BLaER1 treated with 17β-estradiol and CSF1 and Interleukin-3, amounts not matched to agents 10 nM and 100 nM (cell line): ENCODE data around the gene ETV1.
"Not testable (repeated sequence)": the region's sequence is repeated elsewhere in the genome, so short reads cannot be mapped to it uniquely, and the experiment has no call there.

ENCODE experiments used
- H3K27ac ChIP-seq, 11 experiments: shearing (Covaris generic); formaldehyde crosslinking; 2 replicates each; pipeline ENCODE4 v1.8.1; 2022
- H3K27me3 ChIP-seq, 11 experiments: shearing (Covaris generic); formaldehyde crosslinking; 2 replicates each; pipeline ENCODE4 v1.8.1; 2022
- H3K36me3 ChIP-seq, 11 experiments: shearing (Covaris generic); formaldehyde crosslinking; 2 replicates each; pipeline ENCODE4 v1.8.1; 2022
- H3K4me1 ChIP-seq, 10 experiments: shearing (Covaris generic); formaldehyde crosslinking; 2 replicates each; pipeline ENCODE4 v1.8.1; 2022
- H3K4me2 ChIP-seq, 11 experiments: shearing (Covaris generic); formaldehyde crosslinking; 2 replicates each; pipeline ENCODE4 v1.8.1; 2022
- H3K4me3 ChIP-seq, 10 experiments: shearing (Covaris generic); formaldehyde crosslinking; 2 replicates each; pipeline ENCODE4 v1.8.1; 2022
- H3K9ac ChIP-seq, 11 experiments: shearing (Covaris generic); formaldehyde crosslinking; 2 replicates each; pipeline ENCODE4 v1.8.1; 2022
- H3K9me3 ChIP-seq, 11 experiments: shearing (Covaris generic); formaldehyde crosslinking; replicated peaks in 1 of 11; 2 replicates each; pipeline ENCODE4 v1.8.1; 2022
- H4K20me1 ChIP-seq, 11 experiments: shearing (Covaris generic); formaldehyde crosslinking; 2 replicates each; pipeline ENCODE4 v1.8.1; 2022
- Cebpa-rat ChIP-seq, 11 experiments: shearing (Covaris generic); IDR thresholded peaks; 2 replicates each; pipeline ENCODE4 v1.8.1; 2022

The ETV1 gene

GRCh38 chr7:13948019-13948801 lies 41.3 kb downstream of the ETV1 start:
- Histone ChIP-seq H3K9ac (no peak overlapping the region), H4K20me1 (no peaks in the 10 kb centered on the region), H3K4me1 (no peaks in the 10 kb centered on the region), H3K9me3 (no peaks in the 10 kb centered on the region), H3K27ac (no peak overlapping the region), H3K4me3 (no peak overlapping the region), H3K36me3 (no peaks in the 10 kb centered on the region), H3K27me3 (no peaks in the 10 kb centered on the region), H3K4me2 (no peak overlapping the region)
- no peak for TF ChIP-seq Cebpa-rat (IDR thresholded peaks at IDR 0.05)

DNA sequence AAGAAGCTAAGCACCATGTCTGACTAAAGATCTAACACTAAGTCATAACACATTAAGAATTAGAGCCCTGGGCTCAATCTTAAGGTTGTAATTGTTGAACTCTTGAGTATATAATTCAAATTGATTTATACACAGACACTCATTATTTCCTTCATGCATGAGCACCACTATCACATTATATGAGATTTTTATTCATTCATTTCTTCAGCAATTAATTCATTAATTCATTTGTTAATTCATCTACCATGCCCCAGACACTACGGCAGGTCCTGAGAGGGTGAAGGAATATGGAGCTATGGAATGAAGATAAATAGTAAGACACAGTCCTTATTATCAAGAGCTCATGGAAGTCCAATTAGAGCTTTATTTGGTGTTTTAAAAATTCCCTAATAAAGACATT lies 41.9 kb downstream of the ETV1 start:
- Histone ChIP-seq H3K27ac (no peak overlapping the region), H3K4me3 (no peak overlapping the region), H3K9me3 (no peaks in the 10 kb centered on the region), H3K4me1 (no peaks in the 10 kb centered on the region), H3K27me3 (no peaks in the 10 kb centered on the region), H4K20me1 (no peaks in the 10 kb centered on the region), H3K4me2 (no peak overlapping the region), H3K36me3 (no peaks in the 10 kb centered on the region), H3K9ac (no peak overlapping the region)
- TF ChIP-seq Cebpa-rat (IDR thresholded peaks at IDR 0.05) = no peak

- Histone ChIP-seq H4K20me1 (no peaks in the 10 kb centered on the region), H3K9ac (no peak overlapping the region), H3K4me3 (no peak overlapping the region), H3K4me2 (no peak overlapping the region), H3K27me3 (no peaks in the 10 kb centered on the region), H3K36me3 (no peaks in the 10 kb centered on the region), H3K4me1 (no peaks in the 10 kb centered on the region), H3K9me3 (no peaks in the 10 kb centered on the region), H3K27ac (no peak overlapping the region)
- no peak for TF ChIP-seq Cebpa-rat (IDR thresholded peaks at IDR 0.05)
Measured at GRCh38 chr7:13946181-13946580, 43.3 kb downstream of the ETV1 start.

GRCh38 chr7:13945670-13946069 lies 43.8 kb downstream of the ETV1 start:
- no peaks in the 10 kb centered on the region for H4K20me1 ChIP-seq
- H3K4me2 ChIP-seq = no peak overlapping the region
- H3K9ac ChIP-seq = no peak overlapping the region
- no peaks in the 10 kb centered on the region for H3K36me3 ChIP-seq
- no peak for TF ChIP-seq Cebpa-rat (IDR thresholded peaks at IDR 0.05)
- H3K27me3 ChIP-seq = no peaks in the 10 kb centered on the region
- H3K4me1 ChIP-seq = no peaks in the 10 kb centered on the region
- H3K4me3 ChIP-seq = no peak overlapping the region
- H3K9me3 ChIP-seq = no peaks in the 10 kb centered on the region
- no peak overlapping the region for H3K27ac ChIP-seq

DNA sequence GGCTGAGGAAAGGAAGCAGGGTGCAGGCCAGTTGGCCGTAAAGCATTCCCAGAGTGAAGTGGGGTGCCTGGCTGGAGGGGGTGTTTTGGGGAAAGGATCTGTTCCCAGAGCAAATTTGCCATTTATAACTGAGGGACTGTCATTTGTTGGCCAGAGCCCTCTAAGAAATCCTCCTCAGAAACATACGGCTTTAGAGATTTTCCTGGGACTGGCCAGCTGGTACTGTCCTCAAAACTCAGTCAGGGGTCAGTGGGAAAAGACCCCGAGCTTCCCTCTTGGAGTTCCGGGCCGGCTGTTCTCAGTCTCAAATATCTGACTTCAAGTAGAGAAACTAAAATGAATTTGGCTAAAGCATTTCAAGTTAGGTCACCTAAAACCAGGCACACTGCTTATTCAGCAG lies 55.9 kb downstream of the ETV1 start:
- H3K27ac ChIP-seq = no peak overlapping the region
- H3K4me1 ChIP-seq = no peaks in the 10 kb centered on the region
- H4K20me1 ChIP-seq = no peaks in the 10 kb centered on the region
- H3K4me3 ChIP-seq = no peak overlapping the region
- no peak overlapping the region for H3K9ac ChIP-seq
- no peaks in the 10 kb centered on the region for H3K27me3 ChIP-seq
- H3K4me2 ChIP-seq = no peak overlapping the region
- no peaks in the 10 kb centered on the region for H3K9me3 ChIP-seq
- H3K36me3 ChIP-seq = no peaks in the 10 kb centered on the region
- no peak for TF ChIP-seq Cebpa-rat (IDR thresholded peaks at IDR 0.05)

DNA sequence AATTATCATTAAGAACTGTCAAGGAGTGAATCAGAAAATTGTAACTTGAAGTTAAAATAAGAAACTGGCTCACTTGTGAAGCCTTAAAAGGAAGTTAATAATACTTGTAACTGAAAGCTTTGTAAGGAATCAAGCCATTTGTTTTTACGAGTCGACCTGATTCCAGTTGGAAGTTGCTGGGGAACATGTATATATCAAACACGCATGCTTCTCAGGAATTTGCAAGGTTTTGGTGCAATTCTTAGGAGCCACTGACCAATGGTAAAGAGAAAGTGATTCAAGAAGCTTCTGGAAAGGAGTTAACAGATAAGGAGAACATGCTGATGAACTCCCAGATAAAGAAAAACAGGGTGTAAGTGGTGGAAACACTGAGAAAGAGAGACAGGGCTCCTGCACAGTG lies 56.4 kb downstream of the ETV1 start:
- H3K4me1 ChIP-seq = no peaks in the 10 kb centered on the region
- no peak overlapping the region for H3K4me3 ChIP-seq
- H3K9ac ChIP-seq = no peak overlapping the region
- H3K4me2 ChIP-seq = no peak overlapping the region
- no peaks in the 10 kb centered on the region for H3K9me3 ChIP-seq
- no peak overlapping the region for H3K27ac ChIP-seq
- TF ChIP-seq Cebpa-rat (IDR thresholded peaks at IDR 0.05) = no peak
- H4K20me1 ChIP-seq = no peaks in the 10 kb centered on the region
- no peaks in the 10 kb centered on the region for H3K27me3 ChIP-seq
- no peaks in the 10 kb centered on the region for H3K36me3 ChIP-seq

DNA sequence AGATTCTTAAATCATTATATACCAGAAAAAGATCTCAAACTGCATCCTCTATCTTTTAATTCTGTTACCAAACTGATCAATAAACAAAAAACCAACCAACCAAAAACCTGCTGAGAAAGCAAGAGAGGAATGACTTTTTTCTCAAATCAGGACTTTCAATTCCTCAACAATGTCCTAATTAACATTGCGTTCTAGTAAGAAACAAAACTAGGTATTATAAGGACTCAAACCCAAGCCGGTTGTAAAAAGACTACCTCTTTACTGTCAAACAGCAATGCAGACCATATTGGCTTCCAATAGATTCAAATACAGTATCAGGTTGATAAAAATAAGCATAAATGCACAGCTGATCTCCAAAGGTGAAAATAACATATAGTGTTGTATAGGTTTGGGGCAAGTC lies 57.3 kb downstream of the ETV1 start:
- no peak overlapping the region for H3K4me3 ChIP-seq
- H3K36me3 ChIP-seq = no peaks in the 10 kb centered on the region
- no peaks in the 10 kb centered on the region for H3K9me3 ChIP-seq
- no peak overlapping the region for H3K9ac ChIP-seq
- no peaks in the 10 kb centered on the region for H4K20me1 ChIP-seq
- H3K27me3 ChIP-seq = no peaks in the 10 kb centered on the region
- TF ChIP-seq Cebpa-rat (IDR thresholded peaks at IDR 0.05) = no peak
- H3K4me2 ChIP-seq = no peak overlapping the region
- H3K4me1 ChIP-seq = no peaks in the 10 kb centered on the region
- H3K27ac ChIP-seq = no peak overlapping the region

DNA sequence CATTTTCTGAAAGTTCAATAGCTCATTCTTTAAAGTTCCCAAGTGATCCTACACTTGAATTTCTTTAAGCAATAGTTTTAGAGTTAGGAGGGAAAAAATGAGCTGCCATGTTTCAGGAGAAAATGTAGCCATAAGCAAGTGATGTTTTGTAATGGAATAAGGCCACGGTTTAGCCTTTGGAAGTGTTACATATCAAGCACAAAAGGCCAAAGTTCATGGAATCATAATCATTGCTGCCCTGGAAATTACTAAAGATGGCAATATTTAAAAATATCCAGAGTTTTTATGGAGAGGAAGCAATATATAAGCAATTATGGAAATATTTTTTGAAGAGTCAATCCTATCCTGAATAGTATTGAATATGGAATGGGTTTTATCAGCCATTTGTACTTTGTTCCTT lies 68.4 kb downstream of the ETV1 start:
- TF ChIP-seq Cebpa-rat (IDR thresholded peaks at IDR 0.05) = no peak
- Histone ChIP-seq H3K9me3 (no peaks in the 10 kb centered on the region), H3K9ac (no peak overlapping the region), H3K4me3 (no peak overlapping the region), H4K20me1 (no peaks in the 10 kb centered on the region), H3K27me3 (no peaks in the 10 kb centered on the region), H3K4me1 (no peaks in the 10 kb centered on the region), H3K4me2 (no peak overlapping the region), H3K36me3 (no peaks in the 10 kb centered on the region), H3K27ac (no peak overlapping the region)

- no peak overlapping the region for H3K27ac ChIP-seq
- TF ChIP-seq Cebpa-rat (IDR thresholded peaks at IDR 0.05) = no peak
- no peaks in the 10 kb centered on the region for H3K36me3 ChIP-seq
- H4K20me1 ChIP-seq = no peaks in the 10 kb centered on the region
- H3K4me1 ChIP-seq = no peaks in the 10 kb centered on the region
- H3K9ac ChIP-seq = no peak overlapping the region
- no peaks in the 10 kb centered on the region for H3K27me3 ChIP-seq
- no peak overlapping the region for H3K4me3 ChIP-seq
- no peak overlapping the region for H3K4me2 ChIP-seq
- H3K9me3 ChIP-seq = no peaks in the 10 kb centered on the region
Measured at GRCh38 chr7:13920053-13920697, 69.3 kb downstream of the ETV1 start.

GRCh38 chr7:13918333-13918732 lies 71.1 kb downstream of the ETV1 start:
- H3K9ac ChIP-seq, H3K27me3 ChIP-seq, H3K4me1 ChIP-seq, H3K27ac ChIP-seq, H3K4me3 ChIP-seq, H3K4me2 ChIP-seq, H3K36me3 ChIP-seq, H4K20me1 ChIP-seq, H3K9me3 ChIP-seq: not testable (repeated sequence)

- not testable (repeated sequence) for H3K4me3 ChIP-seq, H3K9ac ChIP-seq, H3K4me1 ChIP-seq, H3K4me2 ChIP-seq, H4K20me1 ChIP-seq, H3K27ac ChIP-seq, H3K27me3 ChIP-seq, H3K36me3 ChIP-seq, H3K9me3 ChIP-seq
Measured at GRCh38 chr7:13917103-13917502, 72.4 kb downstream of the ETV1 start.
